ENCODE data around the gene NT5DC3. TPM values are rescaled to one million over a fixed set of nuclear protein-coding genes. Genes with fewer than 3 reads are reported as not detected.
A peak's percentile ranks its signal among the peaks of the same experiment; 100 is the strongest.

The NT5DC3 gene
- total and polyA plus RNA-seq, 11 donors = 0.95 to 6.3 (median 3.7) TPM

DNA sequence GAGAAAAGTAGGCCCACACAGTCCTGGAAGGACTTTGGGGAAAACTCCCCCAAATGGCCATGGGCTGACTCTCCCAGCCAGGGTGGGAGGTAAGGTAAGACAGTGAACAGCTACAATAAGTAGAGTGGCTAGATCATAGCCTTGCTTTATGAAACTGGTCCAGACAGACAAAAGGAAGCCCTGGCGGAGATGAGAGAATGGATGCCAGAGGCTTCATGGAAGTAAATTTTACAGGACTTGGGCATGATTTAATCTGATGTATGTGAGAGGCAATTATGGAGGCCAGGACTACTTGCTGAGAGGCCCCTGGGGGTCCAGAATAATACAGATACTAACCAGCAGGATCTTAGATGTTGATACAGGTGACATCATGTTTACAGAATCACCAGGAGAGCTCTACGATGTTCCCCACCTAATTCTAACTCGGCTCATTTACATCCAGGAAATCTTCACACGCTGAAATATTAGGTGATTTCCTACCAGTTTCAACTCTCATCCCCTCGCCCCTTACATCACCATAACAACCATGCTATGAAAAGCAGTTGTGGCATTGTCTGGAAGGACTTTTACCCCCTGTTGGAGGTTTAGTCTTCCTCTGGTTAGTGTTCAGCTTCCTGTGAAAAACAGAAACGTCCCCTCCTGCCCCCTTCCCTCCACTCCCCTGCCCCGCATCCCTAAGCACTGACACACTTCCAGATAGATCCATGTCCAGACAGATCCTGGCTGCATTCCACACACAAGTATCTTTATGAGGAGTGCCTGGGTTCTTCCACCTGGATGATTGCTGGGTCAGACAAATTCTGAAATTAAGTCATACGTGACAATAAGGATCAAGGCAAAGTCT lies 39.5 kb upstream of the NT5DC3 start:
- no peak overlapping the region for H3K27ac ChIP-seq
- TF ChIP-seq, protein P1, sequence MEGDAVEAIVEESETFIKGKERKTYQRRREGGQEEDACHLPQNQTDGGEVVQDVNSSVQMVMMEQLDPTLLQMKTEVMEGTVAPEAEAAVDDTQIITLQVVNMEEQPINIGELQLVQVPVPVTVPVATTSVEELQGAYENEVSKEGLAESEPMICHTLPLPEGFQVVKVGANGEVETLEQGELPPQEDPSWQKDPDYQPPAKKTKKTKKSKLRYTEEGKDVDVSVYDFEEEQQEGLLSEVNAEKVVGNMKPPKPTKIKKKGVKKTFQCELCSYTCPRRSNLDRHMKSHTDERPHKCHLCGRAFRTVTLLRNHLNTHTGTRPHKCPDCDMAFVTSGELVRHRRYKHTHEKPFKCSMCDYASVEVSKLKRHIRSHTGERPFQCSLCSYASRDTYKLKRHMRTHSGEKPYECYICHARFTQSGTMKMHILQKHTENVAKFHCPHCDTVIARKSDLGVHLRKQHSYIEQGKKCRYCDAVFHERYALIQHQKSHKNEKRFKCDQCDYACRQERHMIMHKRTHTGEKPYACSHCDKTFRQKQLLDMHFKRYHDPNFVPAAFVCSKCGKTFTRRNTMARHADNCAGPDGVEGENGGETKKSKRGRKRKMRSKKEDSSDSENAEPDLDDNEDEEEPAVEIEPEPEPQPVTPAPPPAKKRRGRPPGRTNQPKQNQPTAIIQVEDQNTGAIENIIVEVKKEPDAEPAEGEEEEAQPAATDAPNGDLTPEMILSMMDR (IDR thresholded peaks at IDR 0.05) = no peak
- no peak for TF ChIP-seq POLR2A (IDR thresholded peaks at IDR 0.05)
- no peak for ATAC-seq
- H3K36me3 ChIP-seq = no peaks in the 10 kb centered on the region
- no peak overlapping the region for H3K4me3 ChIP-seq
- no peaks in the 10 kb centered on the region for H3K9me3 ChIP-seq
- no peaks in the 10 kb centered on the region for H3K27me3 ChIP-seq
- no peak for DNase-seq
- intact Hi-C loops (cut with DNase I) = loop anchor here in 4 of 10 donors (5.0 to 10.0 kb wide), 3 partner anchors 47 to 234 kb away; no protein-coding TSS in a partner anchor
- 46 to 61% (median 60%) methylated on average over 8 of the region's 8 CpGs for WGBS, 4 donors
- peaks cover 0 to 13% (median 0%) of the 10 kb centered on the region in 12 donors for H3K4me1 ChIP-seq

DNA sequence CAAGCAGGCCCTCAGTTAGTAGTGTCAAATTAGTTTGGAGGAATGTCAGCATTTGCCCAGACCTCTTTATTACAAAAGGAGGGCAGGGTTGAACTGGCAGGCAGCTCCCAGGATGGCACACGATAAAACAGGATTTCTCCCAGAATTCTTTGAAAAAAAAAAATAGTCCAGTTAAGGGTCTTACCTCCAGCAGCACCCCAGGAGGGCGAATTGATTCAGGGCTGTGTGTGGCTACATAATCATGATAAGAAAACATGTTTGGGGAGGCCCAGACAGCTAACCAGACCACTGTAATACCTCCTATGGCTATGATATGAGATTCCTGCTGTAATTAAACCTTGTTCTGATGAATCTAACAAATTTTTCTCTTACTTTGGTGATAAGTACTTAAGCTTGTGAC lies 38.8 kb upstream of the NT5DC3 start:
- intact Hi-C loops (cut with DNase I) = loop anchor here (2.0 to 10.0 kb wide), 9 partner anchors 47 to 295 kb away; partner anchors contain the start of gene STAB2 (in 1 of the 10)
- Histone ChIP-seq H3K27ac (no peak overlapping the region), H3K36me3 (no peaks in the 10 kb centered on the region), H3K4me3 (no peak overlapping the region), H3K4me1 (peaks cover 0 to 13% (median 0%) of the 10 kb centered on the region in 12 donors), H3K9me3 (no peaks in the 10 kb centered on the region), H3K27me3 (no peaks in the 10 kb centered on the region)
- no peak for TF ChIP-seq POLR2A (IDR thresholded peaks at IDR 0.05)
- 42 to 85% (median 68%) methylated on average over 2 of the region's 2 CpGs for WGBS, 4 donors
- DNase-seq (no peak), ATAC-seq (no peak)

DNA sequence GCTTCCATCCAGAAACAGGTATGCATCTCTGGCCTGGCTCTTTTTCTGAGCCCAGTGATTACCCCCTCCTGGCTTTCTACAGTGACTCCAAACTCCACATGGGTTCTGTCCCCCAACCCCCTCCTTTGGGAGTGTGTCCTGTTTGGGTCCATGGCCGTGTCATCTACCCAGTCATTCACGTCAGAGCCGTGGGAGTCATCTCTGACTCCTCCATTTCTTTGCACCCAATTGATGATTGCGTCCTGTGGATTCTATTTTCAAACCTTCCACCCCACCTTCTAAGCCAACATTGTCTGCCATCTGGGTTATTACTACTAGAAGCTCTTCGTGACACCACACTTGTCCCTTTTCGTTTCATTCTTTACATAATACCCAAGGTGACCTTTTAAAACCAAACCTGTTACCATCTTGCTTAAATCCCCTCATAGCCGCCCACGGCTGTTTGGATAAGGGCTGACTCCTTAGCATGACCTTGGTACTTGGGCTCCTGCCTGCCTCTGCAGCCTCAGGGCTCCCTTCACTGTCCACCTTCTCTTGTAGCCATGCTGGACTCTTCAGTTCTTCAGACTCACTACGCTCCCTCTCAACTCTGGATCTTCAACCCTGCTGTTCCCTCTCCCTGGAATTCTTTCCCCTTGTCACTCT lies 38.1 kb upstream of the NT5DC3 start:
- Histone ChIP-seq H3K27ac (no peak overlapping the region), H3K4me1 (peaks cover 0 to 8% (median 0%) of the 10 kb centered on the region in 12 donors), H3K27me3 (no peaks in the 10 kb centered on the region), H3K4me3 (no peak overlapping the region), H3K9me3 (no peaks in the 10 kb centered on the region), H3K36me3 (no peaks in the 10 kb centered on the region)
- no peak for DNase-seq
- intact Hi-C loops (cut with DNase I) = loop anchor here in 7 of 10 donors (2.0 to 10.0 kb wide), 7 partner anchors 226 to 294 kb away; partner anchors contain the start of gene STAB2 (in 1 of the 7)
- TF ChIP-seq POLR2A (IDR thresholded peaks at IDR 0.05) = no peak
- TF ChIP-seq, protein P1 (IDR thresholded peaks at IDR 0.05) = no peak
- WGBS, 4 donors = 79 to 91% (median 86%) methylated on average over 9 of the region's 9 CpGs
- no peak for ATAC-seq

DNA sequence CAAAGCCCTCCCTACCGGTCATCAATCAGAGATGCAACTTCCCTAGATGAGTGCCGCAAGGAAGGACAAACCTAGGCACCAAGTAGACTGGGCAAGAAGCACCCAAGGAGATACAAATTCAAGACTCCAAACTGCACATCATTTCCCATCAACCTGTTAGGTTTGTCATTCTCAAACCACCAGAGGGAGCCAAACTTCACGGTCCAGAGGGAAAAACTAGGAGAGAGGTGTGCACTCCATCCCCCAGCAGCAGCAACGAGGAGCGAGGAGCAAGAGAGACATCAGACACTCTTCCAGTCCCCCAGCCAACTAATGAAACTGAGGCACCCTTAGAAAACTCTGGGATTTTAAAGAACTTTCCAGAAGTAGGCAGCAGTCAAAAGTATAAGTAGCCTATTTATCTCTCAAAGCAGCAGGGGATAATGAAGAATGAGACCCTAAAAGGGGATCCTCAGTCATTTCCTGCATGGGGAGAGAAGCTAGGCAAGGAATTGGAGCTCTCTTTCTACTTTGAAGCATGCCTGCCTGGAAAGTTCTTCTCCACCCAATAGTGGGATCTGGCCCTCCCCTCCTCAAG lies 37.0 kb upstream of the NT5DC3 start:
- H3K36me3 ChIP-seq = no peaks in the 10 kb centered on the region
- H3K9me3 ChIP-seq = no peaks in the 10 kb centered on the region
- peak in 4 of 5 donors; percentile 26 to 45 (median 42) for DNase-seq
- H3K27ac ChIP-seq = no peak overlapping the region
- TF ChIP-seq POLR2A (IDR thresholded peaks at IDR 0.05) = no peak
- TF ChIP-seq, protein P1 (IDR thresholded peaks at IDR 0.05) = peak; percentile 49 to 77 (median 70)
- intact Hi-C loops (cut with DNase I) = loop anchor here in 7 of 10 donors (2.0 to 10.0 kb wide), 8 partner anchors 227 to 293 kb away; partner anchors contain the start of gene STAB2 (in 1 of the 7)
- peaks cover 0 to 4% (median 0%) of the 10 kb centered on the region in 12 donors for H3K4me1 ChIP-seq
- no peak overlapping the region for H3K4me3 ChIP-seq
- peak; percentile 42 to 78 (median 75) for ATAC-seq
- WGBS, 4 donors = 8 to 11% (median 10%) methylated on average over 5 of the region's 5 CpGs
- no peaks in the 10 kb centered on the region for H3K27me3 ChIP-seq
